Esophagus squamous epithelium (tissue), 5 donors: ENCODE measurements around the gene BBX. TPM values are rescaled to one million over a fixed set of nuclear protein-coding genes. Genes with fewer than 3 reads are reported as not detected.

Source experiments
- DNase-seq: peaks from one replicate; lab custom pipeline; 2025; lab: John Stamatoyannopoulos, UW
- H3K27ac ChIP-seq, 4 donors: fragments of 200-600 bp; sonication (generic); one replicate each; pipeline ENCODE4 v1.5.1; 2016 to 2019; ENCODE audit warnings: mild to moderate bottlenecking in 1 of 4
- H3K27me3 ChIP-seq, 4 donors: fragments of 200-600 bp; sonication (generic); 1 replicate in 3 of 4; 2 replicates in 1 of 4; pipeline versions ENCODE4 v1.5.1 to v1.6.0; 2017 to 2021; ENCODE audit warnings: antibody characterized with exemption in 1 of 4
- H3K36me3 ChIP-seq, 3 donors: fragments of 200-600 bp; sonication (generic); one replicate each; pipeline ENCODE4 v1.5.1; 2016 to 2019
- H3K4me1 ChIP-seq, 3 donors: fragments of 200-600 bp; sonication (generic); one replicate each; pipeline ENCODE4 v1.5.1; 2017 to 2019
- H3K4me3 ChIP-seq, 4 donors: fragments of 200-600 bp; sonication (generic); 1 replicate in 3 of 4; 2 replicates in 1 of 4; pipeline ENCODE4 v1.5.1; 2016 to 2019; ENCODE audit warnings: mild to moderate bottlenecking in 2 of 4, moderate library complexity in 1 of 4
- H3K9me3 ChIP-seq, 3 donors: fragments of 200-600 bp; sonication (generic); one replicate each; pipeline ENCODE4 v1.5.1; 2016 to 2019
- CTCF ChIP-seq, 6 experiments: fragments of 450-650 bp in 4 of 6; fragments of 200-600 bp in 2 of 6; sonication (generic) in 2 of 6; IDR thresholded peaks; one replicate each; pipeline ENCODE4 v1.5.1; 2016 to 2019; ENCODE audit warnings: antibody characterized with exemption in 6 of 6, mild to moderate bottlenecking in 4 of 6, moderate library complexity in 4 of 6
- POLR2A ChIP-seq, 4 donors: fragments of 450-650 bp; IDR thresholded peaks; one replicate each; pipeline ENCODE4 v1.6.1; 2017; ENCODE audit warnings: antibody characterized with exemption in 4 of 4, mild to moderate bottlenecking in 4 of 4, moderate library complexity in 3 of 4
- WGBS, 2 donors: methylation state at CpG; one replicate each; pipeline ENCODE4 v1.1.5; 2018; 5-methylcytosine and 5-hydroxymethylcytosine counted together
- intact Hi-C: fragments of 100-400 bp; cut with DNase I; formaldehyde crosslinking; loops from one replicate; pipeline ENCODE4 v1.15.0; 2022
- total RNA-seq, 4 donors: library from RNA; depleted of rRNA; stranded (reverse); fragments of >200 nt; gene quantifications; one replicate each; pipeline ENCODE4 v1.1.0, GENCODE V29; 2016
- donor health status: DM: yes; HTN: yes; CAD: no.

The BBX gene
- total RNA-seq, 4 donors from 2014 or later: 12.5 to 49.5 (median 35.8) TPM

GRCh38 chr3:107496855-107497254, 25.9 kb upstream of the BBX start:
- no peaks in the 10 kb centered on the region for H3K27me3 ChIP-seq
- TF ChIP-seq CTCF (IDR thresholded peaks at IDR 0.05) (no peak), POLR2A (IDR thresholded peaks at IDR 0.05) (no peak)
- H3K27ac ChIP-seq: no peak overlapping the region
- no peaks in the 10 kb centered on the region for H3K36me3 ChIP-seq
- H3K4me3 ChIP-seq: no peak overlapping the region
- intact Hi-C loops: no loop called here
- H3K4me1 ChIP-seq: no peaks in the 10 kb centered on the region
- no peaks in the 10 kb centered on the region for H3K9me3 ChIP-seq
- DNase-seq: no peak
- WGBS, 2 donors: 82 to 89% methylated on average over 3 of the region's 3 CpGs

GRCh38 chr3:107498646-107499045, 24.1 kb upstream of the BBX start:
- TF ChIP-seq CTCF (IDR thresholded peaks at IDR 0.05): no peak
- no peak for TF ChIP-seq POLR2A (IDR thresholded peaks at IDR 0.05)
- no peak for DNase-seq
- H3K4me3 ChIP-seq: no peak overlapping the region
- no peak overlapping the region for H3K27ac ChIP-seq
- H3K9me3 ChIP-seq: no peaks in the 10 kb centered on the region
- H3K36me3 ChIP-seq: no peaks in the 10 kb centered on the region
- no peaks in the 10 kb centered on the region for H3K4me1 ChIP-seq
- WGBS, 2 donors: 63 to 64% methylated on average over 4 of the region's 4 CpGs
- intact Hi-C loops: no loop called here
- H3K27me3 ChIP-seq: no peaks in the 10 kb centered on the region

GRCh38 chr3:107506458-107506857, 16.3 kb upstream of the BBX start:
- no peak for DNase-seq

GRCh38 chr3:107508331-107508730, 14.4 kb upstream of the BBX start:
- Histone ChIP-seq H3K4me3 (no peak overlapping the region), H3K27me3 (no peaks in the 10 kb centered on the region), H3K9me3 (no peaks in the 10 kb centered on the region), H3K4me1 (no peaks in the 10 kb centered on the region), H3K36me3 (no peaks in the 10 kb centered on the region), H3K27ac (no peak overlapping the region)
- TF ChIP-seq CTCF (IDR thresholded peaks at IDR 0.05) (no peak), POLR2A (IDR thresholded peaks at IDR 0.05) (no peak)
- DNase-seq: no peak
- intact Hi-C loops: no loop called here
- WGBS, 2 donors: 95 to 98% methylated on average over 2 of the region's 2 CpGs

More at GRCh38 chr3:107506458-107506857, 16.3 kb upstream of the BBX start:
- intact Hi-C loops: no loop called here
- H3K36me3 ChIP-seq: no peaks in the 10 kb centered on the region
- H3K9me3 ChIP-seq: no peaks in the 10 kb centered on the region
- no peak overlapping the region for H3K27ac ChIP-seq
- H3K4me3 ChIP-seq: no peak overlapping the region
- no peaks in the 10 kb centered on the region for H3K4me1 ChIP-seq
- no peaks in the 10 kb centered on the region for H3K27me3 ChIP-seq
- 75 to 86% methylated on average over 2 of the region's 2 CpGs for WGBS, 2 donors
- TF ChIP-seq CTCF (IDR thresholded peaks at IDR 0.05) (no peak), POLR2A (IDR thresholded peaks at IDR 0.05) (no peak)

- H3K9me3 ChIP-seq: no peaks in the 10 kb centered on the region
- intact Hi-C loops: no loop called here
- no peaks in the 10 kb centered on the region for H3K36me3 ChIP-seq
- TF ChIP-seq POLR2A (IDR thresholded peaks at IDR 0.05) (no peak), CTCF (IDR thresholded peaks at IDR 0.05) (no peak)
- H3K27me3 ChIP-seq: no peaks in the 10 kb centered on the region
- 70 to 75% methylated on average over 1 of the region's 1 CpG for WGBS, 2 donors
- no peak for DNase-seq
- no peaks in the 10 kb centered on the region for H3K4me1 ChIP-seq
- H3K27ac ChIP-seq: no peak overlapping the region
- H3K4me3 ChIP-seq: no peak overlapping the region
Observed at GRCh38 chr3:107512108-107512507, 10.7 kb upstream of the BBX start.
